Right cardiac atrium (tissue), 5 donors: Measurements from ENCODE around the gene GPATCH2. TPM values are rescaled to one million over a fixed set of nuclear protein-coding genes. Genes with fewer than 3 reads are reported as not detected.

Source experiments
- ATAC-seq, 2 donors: fragments of 200-7000 bp; cut with Tn5 transposase; one replicate each; pipeline versions ENCODE4 v1.8.0 to v1.9.1; 2020; ENCODE audit warnings: moderate library complexity in 2 of 2, mild to moderate bottlenecking in 1 of 2
- DNase-seq, 3 donors: peaks; one replicate each; pipeline ENCODE4 v3.0.0-alpha.2; 2020
- H3K27ac ChIP-seq: one replicate; pipeline ENCODE4 v1.5.1; 2013; ENCODE audit warnings: mild to moderate bottlenecking, low read length, control low read depth, moderate library complexity
- H3K27me3 ChIP-seq: one replicate; pipeline ENCODE4 v1.6.1; 2013; ENCODE audit not compliant: control insufficient read depth, insufficient read depth
- H3K4me1 ChIP-seq: one replicate; pipeline ENCODE4 v1.6.1; 2013; ENCODE audit warnings: low read length; ENCODE audit not compliant: control insufficient read depth, insufficient read depth
- H3K4me3 ChIP-seq: one replicate; pipeline ENCODE4 v1.5.1; 2013; ENCODE audit warnings: low read length, control low read depth
- H3K9me3 ChIP-seq: one replicate; pipeline ENCODE4 v1.6.1; 2013; ENCODE audit warnings: low read length; ENCODE audit not compliant: control insufficient read depth
- WGBS: extraction: QIAGEN DNeasy Blood & Tissue Kit; methylation state at CpG from one replicate; pipeline ENCODE4 v1.1.7; 2013; 5-methylcytosine and 5-hydroxymethylcytosine counted together
- intact Hi-C, 4 donors: fragments of 100-400 bp; cut with DNase I; formaldehyde crosslinking; loops; one replicate each; pipeline versions ENCODE4 v1.11.0 to v1.14.0; 2022 to 2023
- polyA plus RNA-seq: library from polyadenylated mRNA; stranded (reverse); fragments of 200-250 nt; gene quantifications from one replicate; pipeline ENCODE4 v1.2.3, GENCODE V29; 2013
- total RNA-seq, 4 donors: library from RNA; stranded (reverse); fragmentation: NEBNext Ultra II Directional; extraction: Animal tissue kit (Norgen Biotek cat#: 25700); gene quantifications; one replicate each; pipeline ENCODE4 v1.2.1, GENCODE V29; 2021
- donor health status: healthy with polysubstance abuse.
- donor health status: DM: no; HTN: yes; CAD: no.
- donor health status: DM: no; HTN: no; CAD: no.
- donor health status: DM: no; HTN: yes; CAD: no; lungs with severe emphysema.
- donor health status: DM: yes; HTN: yes; CAD: no.

GPATCH2 gene
- total and polyA plus RNA-seq, 5 donors, result 3.9 to 11.6 (median 9.3) TPM

DNA sequence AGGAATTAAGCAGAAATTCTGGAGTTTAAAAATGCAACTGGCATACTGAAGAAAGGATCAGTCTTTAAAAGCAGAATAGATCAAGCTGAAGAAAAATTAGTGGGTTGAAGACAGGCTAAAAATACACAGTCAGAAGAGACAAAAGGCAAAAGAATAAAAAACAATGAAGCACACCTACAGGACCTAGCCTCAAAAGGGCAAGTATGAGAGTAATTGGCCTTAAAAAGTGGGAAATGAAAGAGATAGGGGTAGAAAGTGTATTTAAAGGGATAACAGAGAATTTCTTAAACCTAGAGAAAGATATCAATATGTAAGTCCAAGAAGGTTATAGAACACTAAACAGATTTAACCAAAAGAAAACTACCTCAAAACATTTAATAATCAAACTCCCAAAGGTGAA, 152.4 kb downstream of the GPATCH2 start:
- no peaks in the 10 kb centered on the region for H3K27me3 ChIP-seq
- DNase-seq (no peak), ATAC-seq (no peak)
- H3K27ac ChIP-seq, result no peak overlapping the region
- H3K9me3 ChIP-seq, result no peaks in the 10 kb centered on the region
- H3K4me3 ChIP-seq, result no peak overlapping the region
- intact Hi-C loops, result no loop called here
- no peaks in the 10 kb centered on the region for H3K4me1 ChIP-seq

DNA sequence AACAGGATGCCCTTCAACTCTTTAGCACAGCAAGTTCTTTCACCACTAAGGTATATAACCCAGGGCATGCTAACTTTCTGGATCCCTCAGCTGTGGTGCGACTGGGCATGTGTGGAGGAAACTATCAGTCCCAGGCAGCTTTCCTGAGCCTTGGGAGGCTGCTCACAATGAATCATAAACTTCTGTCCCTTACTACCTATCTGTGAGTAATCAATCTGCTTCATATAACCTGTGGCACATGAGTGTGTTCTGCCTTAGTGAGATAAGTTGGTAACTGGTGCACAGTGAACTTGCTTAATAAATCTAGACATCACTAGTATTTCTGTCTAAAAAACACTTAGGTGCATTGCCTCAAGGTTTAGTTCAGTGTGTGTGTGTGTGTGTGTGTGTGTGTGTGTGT, 158.0 kb downstream of the GPATCH2 start:
- Histone ChIP-seq H3K27me3 (no peaks in the 10 kb centered on the region), H3K4me3 (no peak overlapping the region), H3K9me3 (no peaks in the 10 kb centered on the region), H3K4me1 (no peaks in the 10 kb centered on the region), H3K27ac (no peak overlapping the region)
- ATAC-seq (no peak), DNase-seq (no peak)
- WGBS, result 91% methylated on average over 1 of the region's 1 CpG
- intact Hi-C loops, result no loop called here

GRCh38 chr1:217471403-217471802, 159.5 kb downstream of the GPATCH2 start:
- ATAC-seq (no peak), DNase-seq (no peak)
- intact Hi-C loops, result no loop called here
- H3K27ac ChIP-seq, result no peak overlapping the region
- 67% methylated on average over 1 of the region's 1 CpG for WGBS
- no peaks in the 10 kb centered on the region for H3K27me3 ChIP-seq
- H3K9me3 ChIP-seq, result no peaks in the 10 kb centered on the region
- no peaks in the 10 kb centered on the region for H3K4me1 ChIP-seq
- H3K4me3 ChIP-seq, result no peak overlapping the region

DNA sequence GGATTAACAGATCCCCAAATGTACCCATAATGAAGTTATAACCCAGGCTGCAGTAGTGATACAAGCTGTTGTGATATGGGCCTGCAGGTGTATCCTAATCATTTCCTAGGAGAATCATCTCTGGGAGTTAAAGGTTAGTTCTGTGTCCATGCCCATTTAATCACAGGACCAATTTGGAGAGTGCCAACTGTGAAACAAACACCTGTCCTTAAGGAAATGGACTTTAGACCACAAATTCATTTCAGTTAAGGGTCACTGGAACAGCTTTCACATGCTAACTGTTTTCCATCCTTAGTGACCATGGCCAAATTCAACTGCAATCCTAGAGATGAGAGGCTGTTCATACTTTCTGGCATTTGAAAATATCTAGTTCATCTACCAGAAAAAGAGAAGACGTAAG, 160.9 kb downstream of the GPATCH2 start:
- no peak for ATAC-seq

GRCh38 chr1:217465102-217465501, 165.8 kb downstream of the GPATCH2 start:
- Histone ChIP-seq H3K9me3 (no peaks in the 10 kb centered on the region), H3K27ac (no peak overlapping the region), H3K27me3 (no peaks in the 10 kb centered on the region), H3K4me1 (no peaks in the 10 kb centered on the region), H3K4me3 (no peak overlapping the region)
- WGBS, result 99% methylated on average over 1 of the region's 1 CpG
- ATAC-seq (no peak), DNase-seq (no peak)
- intact Hi-C loops, result no loop called here

More for the DNA sequence above, 160.9 kb downstream of the GPATCH2 start:
- no peaks in the 10 kb centered on the region for H3K27me3 ChIP-seq
- no peak for DNase-seq
- H3K4me1 ChIP-seq, result no peaks in the 10 kb centered on the region
- whole genome bisulfite sequencing, result 77% methylated on average over 1 of the region's 1 CpG
- H3K27ac ChIP-seq, result no peak overlapping the region
- intact Hi-C loops, result no loop called here
- no peak overlapping the region for H3K4me3 ChIP-seq
- no peaks in the 10 kb centered on the region for H3K9me3 ChIP-seq

GRCh38 chr1:217462666-217463065, 168.2 kb downstream of the GPATCH2 start:
- Histone ChIP-seq H3K27ac (no peak overlapping the region), H3K27me3 (no peaks in the 10 kb centered on the region), H3K9me3 (no peaks in the 10 kb centered on the region), H3K4me3 (no peak overlapping the region), H3K4me1 (no peaks in the 10 kb centered on the region)
- WGBS, result 94% methylated on average over 1 of the region's 1 CpG
- ATAC-seq (no peak), DNase-seq (no peak)
- intact Hi-C loops, result no loop called here

DNA sequence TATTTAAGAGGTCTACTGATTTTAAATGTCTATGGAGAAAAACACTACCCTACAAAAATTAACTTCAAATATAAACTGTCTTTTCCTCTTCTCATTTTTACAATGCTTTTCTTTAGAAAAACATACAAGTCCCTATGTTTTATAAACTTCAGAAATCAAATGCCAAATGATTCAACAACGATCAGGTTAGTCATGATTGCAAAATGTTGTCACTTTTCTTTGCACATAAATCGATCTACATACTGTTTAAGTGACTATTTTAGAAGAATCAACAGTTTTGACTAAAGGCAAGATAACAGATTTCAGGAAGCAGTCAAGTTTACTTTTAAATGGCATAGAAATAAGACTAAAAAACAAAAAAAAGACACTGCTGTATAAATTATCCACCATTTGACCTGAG, 168.7 kb downstream of the GPATCH2 start:
- Histone ChIP-seq H3K9me3 (no peaks in the 10 kb centered on the region), H3K4me1 (no peaks in the 10 kb centered on the region), H3K27ac (no peak overlapping the region), H3K27me3 (no peaks in the 10 kb centered on the region), H3K4me3 (no peak overlapping the region)
- ATAC-seq (no peak), DNase-seq (no peak)
- WGBS, result 85% methylated on average over 2 of the region's 2 CpGs
- intact Hi-C loops, result no loop called here

- Histone ChIP-seq H3K9me3 (no peaks in the 10 kb centered on the region), H3K4me1 (no peaks in the 10 kb centered on the region), H3K27me3 (no peaks in the 10 kb centered on the region), H3K27ac (no peak overlapping the region), H3K4me3 (no peak overlapping the region)
- intact Hi-C loops, result no loop called here
- no peak for DNase-seq
- ATAC-seq, result no peak
- WGBS, result 96% methylated on average over 2 of the region's 2 CpGs
These were observed 173.9 kb downstream of the GPATCH2 start for GRCh38 chr1:217457016-217457415.

GRCh38 chr1:217456261-217456660, 174.6 kb downstream of the GPATCH2 start:
- H3K4me1 ChIP-seq, result peaks cover 2% of the 10 kb centered on the region
- DNase-seq (peak in 1 of 3 donors; percentile 16), ATAC-seq (peak; percentile 68 to 74)
- no peak overlapping the region for H3K4me3 ChIP-seq
- H3K27ac ChIP-seq, result peak overlapping the region; percentile 79
- intact Hi-C loops, result no loop called here
- WGBS, result 53% methylated on average over 2 of the region's 2 CpGs
- H3K27me3 ChIP-seq, result no peaks in the 10 kb centered on the region
- H3K9me3 ChIP-seq, result no peaks in the 10 kb centered on the region

DNA sequence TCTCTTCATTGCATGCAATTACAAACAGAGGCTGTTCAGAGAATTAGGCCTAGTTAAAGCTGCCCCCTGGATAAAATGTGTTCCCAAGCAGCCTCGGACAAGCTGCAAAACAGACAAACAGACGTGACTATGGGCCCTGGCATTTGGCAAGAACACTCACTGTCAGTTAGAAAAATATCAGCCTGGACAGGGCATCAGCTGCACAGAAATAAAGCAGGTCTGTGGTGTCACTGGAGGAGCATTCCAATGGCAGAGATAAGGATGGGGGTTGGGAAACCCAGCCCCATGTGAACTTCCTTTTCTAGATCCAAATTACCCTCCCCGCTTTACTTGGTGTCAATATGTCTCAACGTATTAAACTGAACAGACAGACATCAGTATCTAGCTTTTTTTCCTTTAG, 177.1 kb downstream of the GPATCH2 start:
- Histone ChIP-seq H3K9me3 (no peaks in the 10 kb centered on the region), H3K4me1 (peaks cover 2% of the 10 kb centered on the region), H3K27me3 (no peaks in the 10 kb centered on the region), H3K4me3 (no peak overlapping the region), H3K27ac (peak overlapping the region; percentile 92)
- DNase-seq (peak in 1 of 3 donors; percentile 42), ATAC-seq (peak; percentile 88 to 93)
- intact Hi-C loops, result no loop called here
- WGBS, result 38% methylated on average over 4 of the region's 4 CpGs

DNA sequence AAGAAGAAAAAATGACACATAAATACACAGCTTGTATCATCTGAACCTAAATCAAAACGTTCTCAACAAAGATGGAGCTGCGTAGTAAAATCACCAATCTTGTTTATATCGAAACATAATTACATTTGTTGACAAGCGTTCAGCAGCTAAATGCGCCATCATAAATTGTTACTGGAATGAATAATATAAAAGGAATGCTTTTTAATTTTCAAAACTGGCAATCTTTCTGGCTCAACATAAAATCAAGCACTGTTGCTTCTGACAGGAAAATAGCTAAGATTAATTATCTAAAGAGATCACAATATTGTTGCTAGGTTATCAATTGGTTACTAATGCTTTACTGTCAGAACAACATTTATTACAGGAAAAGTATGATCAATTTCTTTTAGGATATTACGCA, 181.5 kb downstream of the GPATCH2 start:
- 88% methylated on average over 6 of the region's 6 CpGs for WGBS
- no peaks in the 10 kb centered on the region for H3K9me3 ChIP-seq
- H3K4me3 ChIP-seq, result no peak overlapping the region
- H3K27ac ChIP-seq, result no peak overlapping the region
- DNase-seq, result no peak
- H3K4me1 ChIP-seq, result peaks cover 2% of the 10 kb centered on the region
- intact Hi-C loops, result no loop called here
- H3K27me3 ChIP-seq, result no peaks in the 10 kb centered on the region
- ATAC-seq, result no peak

GRCh38 chr1:217443845-217444244, 187.0 kb downstream of the GPATCH2 start:
- Histone ChIP-seq H3K27ac (no peak overlapping the region), H3K4me3 (no peak overlapping the region), H3K4me1 (no peaks in the 10 kb centered on the region), H3K27me3 (no peaks in the 10 kb centered on the region), H3K9me3 (no peaks in the 10 kb centered on the region)
- WGBS, result 98% methylated on average over 2 of the region's 2 CpGs
- intact Hi-C loops, result no loop called here
- ATAC-seq, result no peak
- DNase-seq, result no peak
